ENCODE measurements around the gene PPP1R26. TPM values are rescaled to one million over a fixed set of nuclear protein-coding genes. Genes with fewer than 3 reads are reported as not detected.

PPP1R26 gene
- total and polyA plus RNA-seq, 2 of the 13 experiments (the other 11 are each of a cell fraction or from before 2014, with no cell fraction given) = 8.6 to 11.6 TPM

DNA sequence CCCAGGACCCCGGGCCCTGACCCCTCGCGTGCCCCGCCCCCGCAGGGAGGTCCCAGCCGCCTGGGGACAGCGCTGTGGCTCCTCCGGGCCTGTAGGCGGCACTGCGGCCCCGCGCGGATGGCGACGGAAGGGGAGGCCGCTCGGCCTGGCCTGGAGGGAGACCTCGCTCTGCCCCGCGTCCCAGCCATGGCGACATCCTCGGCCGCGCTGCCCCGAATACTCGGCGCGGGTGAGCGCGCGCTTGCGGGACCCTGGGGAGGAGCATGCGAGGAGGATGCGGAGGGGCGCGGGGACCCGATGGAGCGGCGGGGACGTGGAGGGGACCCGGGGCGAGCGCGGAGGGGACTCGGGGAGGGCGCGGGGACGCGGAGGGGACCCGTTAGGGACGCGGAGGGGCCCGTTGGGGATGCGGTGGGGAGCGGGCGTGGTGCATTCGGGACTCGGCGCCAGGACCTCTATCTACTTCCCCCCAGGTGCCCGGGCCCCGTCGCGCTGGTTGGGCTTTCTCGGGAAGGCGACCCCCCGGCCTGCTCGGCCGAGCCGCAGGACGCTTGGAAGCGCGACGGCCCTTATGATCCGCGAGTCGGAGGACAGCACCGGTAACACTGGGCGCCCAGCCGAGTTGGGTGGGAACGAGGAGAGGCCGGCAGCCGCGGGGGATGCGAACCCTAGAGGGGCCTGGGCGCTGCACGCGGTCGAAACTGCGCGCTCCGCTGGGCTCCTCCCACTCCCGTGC is 21.1 kb downstream of the PPP1R26 start, which contains the start of gene MRPS2 (continued):
- TF ChIP-seq RBAK (CRISPR knock-in tag; IDR thresholded peaks at IDR 0.05) (no peak), TOPORS (CRISPR knock-in tag; IDR thresholded peaks at IDR 0.05) (peak; percentile 40; the same call in 1 of the 2 replicates), ZNF773 (CRISPR knock-in tag; IDR thresholded peaks at IDR 0.05; ENCODE audit: borderline replicate concordance) (peak; percentile 58; the same call in 1 of the 2 replicates), ZBTB7A (CRISPR knock-in tag; IDR thresholded peaks at IDR 0.05) (peak; percentile 92), KDM3A (CRISPR knock-in tag; IDR thresholded peaks at IDR 0.05; ENCODE audit: low read depth) (peak; percentile 93), ZNF484 (CRISPR knock-in tag; IDR thresholded peaks at IDR 0.05; ENCODE audit: borderline replicate concordance, low read depth) (no peak), HES4 (CRISPR knock-in tag; IDR thresholded peaks at IDR 0.05; ENCODE audit: borderline replicate concordance) (peak; percentile 97), ZC3H4 (CRISPR knock-in tag; IDR thresholded peaks at IDR 0.05; ENCODE audit: borderline replicate concordance) (peak; percentile 83), HOXA5 (CRISPR knock-in tag; IDR thresholded peaks at IDR 0.05) (peak; percentile 91)
- TF ChIP-seq, protein P1, sequence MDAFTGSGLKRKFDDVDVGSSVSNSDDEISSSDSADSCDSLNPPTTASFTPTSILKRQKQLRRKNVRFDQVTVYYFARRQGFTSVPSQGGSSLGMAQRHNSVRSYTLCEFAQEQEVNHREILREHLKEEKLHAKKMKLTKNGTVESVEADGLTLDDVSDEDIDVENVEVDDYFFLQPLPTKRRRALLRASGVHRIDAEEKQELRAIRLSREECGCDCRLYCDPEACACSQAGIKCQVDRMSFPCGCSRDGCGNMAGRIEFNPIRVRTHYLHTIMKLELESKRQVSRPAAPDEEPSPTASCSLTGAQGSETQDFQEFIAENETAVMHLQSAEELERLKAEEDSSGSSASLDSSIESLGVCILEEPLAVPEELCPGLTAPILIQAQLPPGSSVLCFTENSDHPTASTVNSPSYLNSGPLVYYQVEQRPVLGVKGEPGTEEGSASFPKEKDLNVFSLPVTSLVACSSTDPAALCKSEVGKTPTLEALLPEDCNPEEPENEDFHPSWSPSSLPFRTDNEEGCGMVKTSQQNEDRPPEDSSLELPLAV (CRISPR knock-in tag; conservative IDR thresholded peaks at IDR 0.05; ENCODE audit: low read depth) = no peak
- TF ChIP-seq, protein P2, sequence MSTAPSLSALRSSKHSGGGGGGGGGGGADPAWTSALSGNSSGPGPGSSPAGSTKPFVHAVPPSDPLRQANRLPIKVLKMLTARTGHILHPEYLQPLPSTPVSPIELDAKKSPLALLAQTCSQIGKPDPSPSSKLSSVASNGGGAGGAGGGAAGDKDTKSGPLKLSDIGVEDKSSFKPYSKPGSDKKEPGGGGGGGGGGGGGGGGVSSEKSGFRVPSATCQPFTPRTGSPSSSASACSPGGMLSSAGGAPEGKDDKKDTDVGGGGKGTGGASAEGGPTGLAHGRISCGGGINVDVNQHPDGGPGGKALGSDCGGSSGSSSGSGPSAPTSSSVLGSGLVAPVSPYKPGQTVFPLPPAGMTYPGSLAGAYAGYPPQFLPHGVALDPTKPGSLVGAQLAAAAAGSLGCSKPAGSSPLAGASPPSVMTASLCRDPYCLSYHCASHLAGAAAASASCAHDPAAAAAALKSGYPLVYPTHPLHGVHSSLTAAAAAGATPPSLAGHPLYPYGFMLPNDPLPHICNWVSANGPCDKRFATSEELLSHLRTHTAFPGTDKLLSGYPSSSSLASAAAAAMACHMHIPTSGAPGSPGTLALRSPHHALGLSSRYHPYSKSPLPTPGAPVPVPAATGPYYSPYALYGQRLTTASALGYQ (CRISPR knock-in tag; IDR thresholded peaks at IDR 0.05) = peak; percentile 27; the same call in 1 of the 2 replicates
- TF ChIP-seq, protein P3, sequence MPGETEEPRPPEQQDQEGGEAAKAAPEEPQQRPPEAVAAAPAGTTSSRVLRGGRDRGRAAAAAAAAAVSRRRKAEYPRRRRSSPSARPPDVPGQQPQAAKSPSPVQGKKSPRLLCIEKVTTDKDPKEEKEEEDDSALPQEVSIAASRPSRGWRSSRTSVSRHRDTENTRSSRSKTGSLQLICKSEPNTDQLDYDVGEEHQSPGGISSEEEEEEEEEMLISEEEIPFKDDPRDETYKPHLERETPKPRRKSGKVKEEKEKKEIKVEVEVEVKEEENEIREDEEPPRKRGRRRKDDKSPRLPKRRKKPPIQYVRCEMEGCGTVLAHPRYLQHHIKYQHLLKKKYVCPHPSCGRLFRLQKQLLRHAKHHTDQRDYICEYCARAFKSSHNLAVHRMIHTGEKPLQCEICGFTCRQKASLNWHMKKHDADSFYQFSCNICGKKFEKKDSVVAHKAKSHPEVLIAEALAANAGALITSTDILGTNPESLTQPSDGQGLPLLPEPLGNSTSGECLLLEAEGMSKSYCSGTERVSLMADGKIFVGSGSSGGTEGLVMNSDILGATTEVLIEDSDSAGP (CRISPR knock-in tag; IDR thresholded peaks at IDR 0.05; ENCODE audit: borderline replicate concordance) = no peak; the same call in 1 of the 2 replicates
- TF ChIP-seq, protein P4, sequence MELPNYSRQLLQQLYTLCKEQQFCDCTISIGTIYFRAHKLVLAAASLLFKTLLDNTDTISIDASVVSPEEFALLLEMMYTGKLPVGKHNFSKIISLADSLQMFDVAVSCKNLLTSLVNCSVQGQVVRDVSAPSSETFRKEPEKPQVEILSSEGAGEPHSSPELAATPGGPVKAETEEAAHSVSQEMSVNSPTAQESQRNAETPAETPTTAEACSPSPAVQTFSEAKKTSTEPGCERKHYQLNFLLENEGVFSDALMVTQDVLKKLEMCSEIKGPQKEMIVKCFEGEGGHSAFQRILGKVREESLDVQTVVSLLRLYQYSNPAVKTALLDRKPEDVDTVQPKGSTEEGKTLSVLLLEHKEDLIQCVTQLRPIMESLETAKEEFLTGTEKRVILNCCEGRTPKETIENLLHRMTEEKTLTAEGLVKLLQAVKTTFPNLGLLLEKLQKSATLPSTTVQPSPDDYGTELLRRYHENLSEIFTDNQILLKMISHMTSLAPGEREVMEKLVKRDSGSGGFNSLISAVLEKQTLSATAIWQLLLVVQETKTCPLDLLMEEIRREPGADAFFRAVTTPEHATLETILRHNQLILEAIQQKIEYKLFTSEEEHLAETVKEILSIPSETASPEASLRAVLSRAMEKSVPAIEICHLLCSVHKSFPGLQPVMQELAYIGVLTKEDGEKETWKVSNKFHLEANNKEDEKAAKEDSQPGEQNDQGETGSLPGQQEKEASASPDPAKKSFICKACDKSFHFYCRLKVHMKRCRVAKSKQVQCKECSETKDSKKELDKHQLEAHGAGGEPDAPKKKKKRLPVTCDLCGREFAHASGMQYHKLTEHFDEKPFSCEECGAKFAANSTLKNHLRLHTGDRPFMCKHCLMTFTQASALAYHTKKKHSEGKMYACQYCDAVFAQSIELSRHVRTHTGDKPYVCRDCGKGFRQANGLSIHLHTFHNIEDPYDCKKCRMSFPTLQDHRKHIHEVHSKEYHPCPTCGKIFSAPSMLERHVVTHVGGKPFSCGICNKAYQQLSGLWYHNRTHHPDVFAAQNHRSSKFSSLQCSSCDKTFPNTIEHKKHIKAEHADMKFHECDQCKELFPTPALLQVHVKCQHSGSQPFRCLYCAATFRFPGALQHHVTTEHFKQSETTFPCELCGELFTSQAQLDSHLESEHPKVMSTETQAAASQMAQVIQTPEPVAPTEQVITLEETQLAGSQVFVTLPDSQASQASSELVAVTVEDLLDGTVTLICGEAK (IDR thresholded peaks at IDR 0.05) = no peak
- TF ChIP-seq, protein P4 (CRISPR knock-in tag; IDR thresholded peaks at IDR 0.05) = peak; percentile 89

Data from HepG2 (cell line).